ENCODE data around the gene FEZ2. TPM values are rescaled to one million over a fixed set of nuclear protein-coding genes. Genes with fewer than 3 reads are reported as not detected.

FEZ2 gene
- total and polyA plus RNA-seq, 5 donors from 2014 or later = 3.3 to 18.1 (median 4.4) TPM

DNA sequence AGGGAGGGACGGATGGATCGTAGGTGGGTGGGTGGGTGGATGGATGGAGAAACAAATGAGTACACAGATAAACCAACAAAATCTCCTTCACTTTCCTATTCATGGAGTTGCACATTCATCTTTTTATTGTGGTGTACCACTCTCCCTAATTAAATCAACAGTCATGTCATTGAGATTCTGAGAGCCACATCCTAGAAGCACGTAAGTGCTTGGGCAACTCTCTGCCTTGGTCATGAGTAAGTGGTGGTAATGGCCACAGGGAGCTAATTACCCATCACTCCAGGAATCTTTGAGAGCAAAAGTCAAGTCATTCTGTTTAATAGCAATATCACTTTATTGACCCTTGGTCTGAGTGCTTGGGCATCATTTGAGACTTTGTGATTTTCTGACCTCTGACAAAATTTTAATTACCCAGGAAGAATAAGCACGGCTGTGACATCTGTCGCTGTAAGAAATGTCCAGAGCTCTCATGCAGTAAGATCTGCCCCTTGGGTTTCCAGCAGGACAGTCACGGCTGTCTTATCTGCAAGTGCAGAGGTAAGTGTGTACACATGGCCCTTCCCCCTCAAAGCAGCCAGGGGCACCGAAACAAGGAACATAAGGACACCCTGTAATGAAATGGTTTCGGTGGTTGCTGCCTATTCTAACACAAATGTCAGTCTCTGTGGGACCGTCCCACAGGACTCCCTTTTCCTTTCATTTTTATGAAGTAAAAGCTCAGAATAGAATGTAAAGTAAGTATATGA lies 85.9 kb downstream of the FEZ2 start:
- Mint-ChIP-seq H3K27me3 (no peaks in the 10 kb centered on the region), H3K36me3 (no peaks in the 10 kb centered on the region), H3K9me3 (no peaks in the 10 kb centered on the region), H3K4me3 (no peak overlapping the region), H3K27ac (no peak overlapping the region), H3K4me1 (no peaks in the 10 kb centered on the region)
- Histone ChIP-seq H3K36me3 (ENCODE audit: control insufficient read depth, insufficient read depth, low read length) (no peaks in the 10 kb centered on the region), H3K9me3 (ENCODE audit: control insufficient read depth in 2 of 2, low read length in 2 of 2) (no peaks in the 10 kb centered on the region), H3K27me3 (ENCODE audit: control insufficient read depth, insufficient read depth, low read length) (no peaks in the 10 kb centered on the region), H3K27ac (ENCODE audit: insufficient read depth, low read length, poor library complexity, severe bottlenecking) (no peak overlapping the region), H3K4me1 (ENCODE audit: control insufficient read depth, insufficient read depth, low read length, poor library complexity, severe bottlenecking) (no peaks in the 10 kb centered on the region), H3K4me3 (ENCODE audit: low read depth, low read length) (no peak overlapping the region)
- no peak for DNase-seq
- no peak for ATAC-seq (ENCODE audit: low read depth in 2 of 2)

DNA sequence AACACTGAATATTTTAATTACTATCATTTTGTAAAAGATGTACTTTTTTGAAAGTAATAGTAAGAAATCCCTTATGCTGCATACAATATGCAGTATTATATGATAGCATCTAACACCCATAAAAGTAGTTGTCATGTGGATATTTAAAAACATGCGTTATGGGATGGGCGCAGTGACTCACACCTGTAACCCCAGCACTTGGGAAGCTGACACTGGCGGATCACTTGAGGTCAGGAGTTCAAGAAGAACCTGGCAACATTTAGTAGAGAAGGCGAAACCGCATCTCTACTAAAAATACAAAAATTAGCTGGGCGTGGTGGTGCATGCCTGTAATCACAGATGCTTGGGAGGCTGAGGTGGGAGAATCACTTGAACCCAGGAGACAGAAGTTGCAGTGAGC lies 88.9 kb downstream of the FEZ2 start:
- no peaks in the 10 kb centered on the region for H3K36me3 Mint-ChIP-seq
- no peaks in the 10 kb centered on the region for H3K4me1 ChIP-seq (ENCODE audit: control insufficient read depth, insufficient read depth, low read length, poor library complexity, severe bottlenecking)
- no peaks in the 10 kb centered on the region for H3K27me3 ChIP-seq (ENCODE audit: control insufficient read depth, insufficient read depth, low read length)
- H3K9me3 Mint-ChIP-seq = no peaks in the 10 kb centered on the region
- H3K4me3 ChIP-seq (ENCODE audit: low read depth, low read length) = no peak overlapping the region
- H3K9me3 ChIP-seq (ENCODE audit: control insufficient read depth in 2 of 2, low read length in 2 of 2) = no peaks in the 10 kb centered on the region
- no peak overlapping the region for H3K4me3 Mint-ChIP-seq
- H3K27me3 Mint-ChIP-seq = no peaks in the 10 kb centered on the region
- no peak overlapping the region for H3K27ac ChIP-seq (ENCODE audit: insufficient read depth, low read length, poor library complexity, severe bottlenecking)
- ATAC-seq (ENCODE audit: low read depth in 2 of 2) (no peak), DNase-seq (no peak)
- H3K36me3 ChIP-seq (ENCODE audit: control insufficient read depth, insufficient read depth, low read length) = no peaks in the 10 kb centered on the region
- no peak overlapping the region for H3K27ac Mint-ChIP-seq
- H3K4me1 Mint-ChIP-seq = no peaks in the 10 kb centered on the region

DNA sequence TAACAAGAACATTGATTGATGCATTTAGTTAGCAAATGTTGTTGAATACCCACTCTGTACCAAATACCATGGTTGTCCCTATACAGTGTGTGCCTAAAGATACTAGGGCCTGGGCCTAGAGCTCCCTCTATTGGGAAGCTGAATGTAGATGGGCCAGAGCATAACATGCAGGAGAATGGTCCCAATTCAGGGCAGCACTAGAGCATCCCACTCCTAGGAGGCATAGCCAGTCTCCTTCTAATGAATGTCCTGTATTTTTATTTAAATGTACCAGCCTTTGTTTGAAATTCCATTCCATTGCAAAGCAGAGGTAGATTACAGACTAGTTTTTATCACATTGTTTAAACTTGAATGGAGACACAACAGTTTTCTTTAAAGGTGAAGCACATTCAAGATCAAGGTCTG lies 90.6 kb downstream of the FEZ2 start:
- no peaks in the 10 kb centered on the region for H3K9me3 ChIP-seq (ENCODE audit: control insufficient read depth in 2 of 2, low read length in 2 of 2)
- no peaks in the 10 kb centered on the region for H3K4me1 Mint-ChIP-seq
- H3K4me1 ChIP-seq (ENCODE audit: control insufficient read depth, insufficient read depth, low read length, poor library complexity, severe bottlenecking) = no peaks in the 10 kb centered on the region
- H3K27me3 Mint-ChIP-seq = no peaks in the 10 kb centered on the region
- no peaks in the 10 kb centered on the region for H3K27me3 ChIP-seq (ENCODE audit: control insufficient read depth, insufficient read depth, low read length)
- H3K27ac ChIP-seq (ENCODE audit: insufficient read depth, low read length, poor library complexity, severe bottlenecking) = no peak overlapping the region
- H3K36me3 ChIP-seq (ENCODE audit: control insufficient read depth, insufficient read depth, low read length) = no peaks in the 10 kb centered on the region
- H3K4me3 Mint-ChIP-seq = no peak overlapping the region
- peak in 2 of 3 donors; percentile 10 to 41 for DNase-seq
- ATAC-seq (ENCODE audit: low read depth in 2 of 2) = peak in 1 of 2 donors; percentile 66
- no peak overlapping the region for H3K4me3 ChIP-seq (ENCODE audit: low read depth, low read length)
- H3K9me3 Mint-ChIP-seq = no peaks in the 10 kb centered on the region
- H3K27ac Mint-ChIP-seq = no peak overlapping the region
- H3K36me3 Mint-ChIP-seq = no peaks in the 10 kb centered on the region

Other genes with a start within 250 kb of the FEZ2 start
- gene CRIM1, start 242.4 kb downstream of the FEZ2 start, total RNA-seq = 2.7 TPM
- gene CRIM1, start 242.4 kb downstream of the FEZ2 start, polyA plus RNA-seq = under 1 TPM; 0.15 to 0.79 (median 0.49) TPM
- not detected for gene VIT, start 98.5 kb upstream of the FEZ2 start, total RNA-seq
- not detected for gene VIT, start 98.5 kb upstream of the FEZ2 start, polyA plus RNA-seq

Measured in CD4-positive, CD25-positive, alpha-beta regulatory T cell (primary cell).